ENCODE measurements around the gene SCAF8.

Gene SCAF8

DNA sequence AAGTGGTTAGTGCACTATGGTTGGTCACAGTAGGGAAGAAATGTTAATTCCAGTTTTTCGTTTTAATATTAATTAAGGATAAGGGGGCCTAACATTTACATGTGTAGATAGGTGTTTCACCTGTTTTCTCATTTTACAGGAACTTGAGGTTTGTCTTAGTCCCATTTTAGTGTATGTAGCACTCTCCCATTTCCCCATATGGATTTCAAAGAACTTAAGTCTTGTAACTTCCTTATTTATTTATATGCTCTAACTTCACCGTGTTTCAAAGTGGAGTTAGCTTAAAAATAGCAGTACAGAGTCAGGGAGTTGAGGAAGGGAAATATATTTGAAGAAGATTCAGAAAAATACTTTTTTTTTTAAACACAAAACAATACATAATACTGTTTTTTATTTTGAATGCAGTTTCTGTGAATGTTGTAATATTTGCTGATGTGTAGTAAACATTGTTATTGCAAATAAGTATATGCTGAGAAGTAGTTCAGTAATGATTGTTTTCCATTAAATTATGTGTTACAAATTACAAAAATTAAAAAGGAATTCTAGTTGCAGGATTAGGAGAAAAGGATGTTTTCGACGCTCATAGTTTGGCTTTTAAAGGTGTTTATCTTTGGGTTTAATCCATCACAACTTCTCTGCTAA lies 3.5 kb downstream of the SCAF8 start:
- Histone ChIP-seq H3K4ac (ENCODE audit: low read depth, low read length) (peak overlapping the region; percentile 55), H3K79me1 (ENCODE audit: low read length) (peaks cover 13% of the 10 kb centered on the region), H2BK12ac (ENCODE audit: low read length) (no peak overlapping the region), H3K27ac (ENCODE audit: low read depth, low read length) (no peak overlapping the region), H3K79me2 (ENCODE audit: control insufficient read depth, insufficient read depth, low read length, poor library complexity) (peaks cover 29% of the 10 kb centered on the region), H3K23ac (ENCODE audit: low read length) (no peak overlapping the region), H3K9ac (ENCODE audit: low read length) (no peak overlapping the region), H4K91ac (ENCODE audit: low read depth, low read length) (no peak overlapping the region), H3K27me3 (ENCODE audit: insufficient read depth, low read length) (no peaks in the 10 kb centered on the region), H2AK5ac (ENCODE audit: low read length) (no peak overlapping the region), H2BK120ac (ENCODE audit: insufficient read depth, low read length, poor library complexity) (no peak overlapping the region), H2BK5ac (ENCODE audit: low read depth, low read length, poor library complexity) (no peak overlapping the region), H4K12ac (ENCODE audit: low read depth, low read length) (no peak overlapping the region), H2AFZ (ENCODE audit: insufficient read depth, low read length, poor library complexity) (no peak overlapping the region), H3K4me1 (ENCODE audit: control insufficient read depth in 1 of 2, insufficient read depth in 2 of 2, low read length in 2 of 2) (peaks cover 4 to 17% of the 10 kb centered on the region in 2 experiments), H3K4me2 (ENCODE audit: low read length) (no peak overlapping the region), H3K14ac (ENCODE audit: low read length) (no peak overlapping the region), H3K4me3 (ENCODE audit: low read depth, low read length) (no peak overlapping the region), H3K9me3 (ENCODE audit: insufficient read depth, low read depth, low read length) (no peaks in the 10 kb centered on the region), H4K8ac (ENCODE audit: low read depth, low read length) (no peak overlapping the region), H3K18ac (ENCODE audit: low read length) (no peak overlapping the region), H3K36me3 (ENCODE audit: control insufficient read depth in 1 of 2, insufficient read depth in 2 of 2, low read length in 2 of 2) (peaks cover 4 to 6% of the 10 kb centered on the region in 2 experiments)
- no peak for DNase-seq
- WGBS (ENCODE audit: extremely low coverage, insufficient coverage, insufficient read length): no CpG with 5 or more reads among the region's 4 CpGs

DNA sequence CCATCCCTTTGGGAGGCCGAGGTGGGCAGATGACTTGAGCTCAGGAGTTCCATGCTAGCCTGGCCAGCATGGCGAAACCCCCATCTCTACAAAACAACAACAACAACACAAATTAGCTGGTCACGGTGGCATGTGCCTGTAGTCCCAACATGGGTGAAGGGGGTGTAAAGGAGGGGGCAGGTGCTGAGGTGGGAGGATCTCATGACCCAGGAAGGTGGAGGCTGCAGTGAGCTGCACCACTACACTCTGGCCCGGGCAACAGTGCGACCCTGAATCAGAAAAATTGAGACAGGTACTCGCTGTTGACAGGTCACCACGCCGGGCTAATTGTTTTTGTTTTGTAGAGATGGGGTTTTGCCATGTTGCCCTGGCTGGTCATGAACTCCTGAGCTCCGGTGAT lies 4.2 kb downstream of the SCAF8 start:
- Histone ChIP-seq H2BK5ac (ENCODE audit: low read depth, low read length, poor library complexity) (no peak overlapping the region), H3K23ac (ENCODE audit: low read length) (no peak overlapping the region), H2BK12ac (ENCODE audit: low read length) (no peak overlapping the region), H3K36me3 (ENCODE audit: control insufficient read depth in 1 of 2, insufficient read depth in 2 of 2, low read length in 2 of 2) (peaks cover 4 to 6% of the 10 kb centered on the region in 2 experiments), H2AFZ (ENCODE audit: insufficient read depth, low read length, poor library complexity) (peak overlapping the region; percentile 5), H3K79me2 (ENCODE audit: control insufficient read depth, insufficient read depth, low read length, poor library complexity) (peaks cover 30% of the 10 kb centered on the region), H3K9ac (ENCODE audit: low read length) (no peak overlapping the region), H3K27me3 (ENCODE audit: insufficient read depth, low read length) (no peaks in the 10 kb centered on the region), H2BK120ac (ENCODE audit: insufficient read depth, low read length, poor library complexity) (no peak overlapping the region), H3K9me3 (ENCODE audit: insufficient read depth, low read depth, low read length) (no peaks in the 10 kb centered on the region), H3K27ac (ENCODE audit: low read depth, low read length) (no peak overlapping the region), H2AK5ac (ENCODE audit: low read length) (no peak overlapping the region), H4K91ac (ENCODE audit: low read depth, low read length) (no peak overlapping the region), H3K79me1 (ENCODE audit: low read length) (peaks cover 12% of the 10 kb centered on the region), H3K4me1 (ENCODE audit: control insufficient read depth in 1 of 2, insufficient read depth in 2 of 2, low read length in 2 of 2) (peaks cover 2 to 14% of the 10 kb centered on the region in 2 experiments), H3K14ac (ENCODE audit: low read length) (no peak overlapping the region), H3K4me3 (ENCODE audit: low read depth, low read length) (peak overlapping the region; percentile 45), H3K4me2 (ENCODE audit: low read length) (no peak overlapping the region), H4K8ac (ENCODE audit: low read depth, low read length) (no peak overlapping the region), H4K12ac (ENCODE audit: low read depth, low read length) (no peak overlapping the region), H3K18ac (ENCODE audit: low read length) (no peak overlapping the region), H3K4ac (ENCODE audit: low read depth, low read length) (peak overlapping the region; percentile 89)
- WGBS (ENCODE audit: extremely low coverage, insufficient coverage, insufficient read length): no CpG with 5 or more reads among the region's 9 CpGs
- DNase-seq: no peak

DNA sequence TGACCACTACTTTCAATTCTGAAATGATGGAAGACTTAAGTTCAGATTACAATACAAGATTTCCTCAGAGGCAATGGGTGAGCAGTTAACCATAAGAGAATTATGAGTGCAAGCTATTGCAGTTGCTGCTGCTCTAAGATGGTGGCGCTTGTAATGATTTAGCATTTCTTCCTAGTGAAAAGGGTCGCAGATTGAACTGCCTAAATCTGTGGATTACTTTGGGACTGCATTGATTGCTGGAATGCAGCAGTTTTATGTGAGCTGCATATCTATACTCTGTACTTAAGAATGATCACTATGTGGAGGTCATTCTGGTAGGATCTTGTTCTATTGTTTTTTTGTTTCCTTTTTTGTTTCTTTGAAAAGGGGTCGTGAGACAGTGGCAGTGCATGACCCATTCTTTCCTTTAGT lies 5.3 kb downstream of the SCAF8 start:
- no peak overlapping the region for H4K91ac ChIP-seq (ENCODE audit: low read depth, low read length)
- peaks cover 28% of the 10 kb centered on the region for H3K79me2 ChIP-seq (ENCODE audit: control insufficient read depth, insufficient read depth, low read length, poor library complexity)
- no CpG with 5 or more reads among the region's 3 CpGs for WGBS (ENCODE audit: extremely low coverage, insufficient coverage, insufficient read length)
- H3K4me1 ChIP-seq (ENCODE audit: control insufficient read depth in 1 of 2, insufficient read depth in 2 of 2, low read length in 2 of 2): peaks cover 2 to 14% of the 10 kb centered on the region in 2 experiments
- no peak overlapping the region for H4K8ac ChIP-seq (ENCODE audit: low read depth, low read length)
- H3K27ac ChIP-seq (ENCODE audit: low read depth, low read length): no peak overlapping the region
- H3K4ac ChIP-seq (ENCODE audit: low read depth, low read length): peak overlapping the region; percentile 96
- no peak overlapping the region for H3K4me3 ChIP-seq (ENCODE audit: low read depth, low read length)
- no peak overlapping the region for H2AFZ ChIP-seq (ENCODE audit: insufficient read depth, low read length, poor library complexity)
- H2BK5ac ChIP-seq (ENCODE audit: low read depth, low read length, poor library complexity): no peak overlapping the region
- no peak overlapping the region for H2AK5ac ChIP-seq (ENCODE audit: low read length)
- no peak overlapping the region for H3K14ac ChIP-seq (ENCODE audit: low read length)
- H3K4me2 ChIP-seq (ENCODE audit: low read length): no peak overlapping the region
- H2BK12ac ChIP-seq (ENCODE audit: low read length): no peak overlapping the region
- DNase-seq: no peak
- H3K27me3 ChIP-seq (ENCODE audit: insufficient read depth, low read length): no peaks in the 10 kb centered on the region
- H3K9me3 ChIP-seq (ENCODE audit: insufficient read depth, low read depth, low read length): no peaks in the 10 kb centered on the region
- H3K23ac ChIP-seq (ENCODE audit: low read length): no peak overlapping the region
- no peak overlapping the region for H3K18ac ChIP-seq (ENCODE audit: low read length)
- H3K9ac ChIP-seq (ENCODE audit: low read length): no peak overlapping the region
- H3K79me1 ChIP-seq (ENCODE audit: low read length): peaks cover 3% of the 10 kb centered on the region
- no peak overlapping the region for H2BK120ac ChIP-seq (ENCODE audit: insufficient read depth, low read length, poor library complexity)
- H3K36me3 ChIP-seq (ENCODE audit: control insufficient read depth in 1 of 2, insufficient read depth in 2 of 2, low read length in 2 of 2): peaks cover 4 to 6% of the 10 kb centered on the region in 2 experiments
- no peak overlapping the region for H4K12ac ChIP-seq (ENCODE audit: low read depth, low read length)

DNA sequence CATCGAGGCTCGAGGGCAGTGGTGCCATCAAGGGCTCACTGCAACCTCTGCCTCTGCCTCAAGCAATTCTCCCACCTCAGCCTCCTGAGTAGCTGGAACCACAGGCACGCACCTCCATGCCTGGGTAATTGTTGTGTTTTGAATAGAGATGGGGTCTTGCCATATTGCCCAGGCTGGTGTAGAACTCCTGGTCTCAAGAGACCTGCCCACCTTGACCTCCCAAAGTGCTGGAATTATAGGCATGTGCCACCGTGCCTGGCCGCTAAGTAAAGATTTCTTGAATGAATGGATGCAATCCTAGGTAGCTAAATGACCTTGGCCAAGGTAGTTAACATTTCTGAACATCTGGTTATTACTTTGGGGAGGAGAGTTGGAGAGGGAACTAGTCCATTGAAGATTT lies 7.4 kb downstream of the SCAF8 start:
- Histone ChIP-seq H3K23ac (ENCODE audit: low read length) (no peak overlapping the region), H4K91ac (ENCODE audit: low read depth, low read length) (no peak overlapping the region), H3K27ac (ENCODE audit: low read depth, low read length) (no peak overlapping the region), H4K12ac (ENCODE audit: low read depth, low read length) (no peak overlapping the region), H4K8ac (ENCODE audit: low read depth, low read length) (no peak overlapping the region), H3K79me1 (ENCODE audit: low read length) (no peaks in the 10 kb centered on the region), H3K4me2 (ENCODE audit: low read length) (no peak overlapping the region), H2BK5ac (ENCODE audit: low read depth, low read length, poor library complexity) (no peak overlapping the region), H3K14ac (ENCODE audit: low read length) (no peak overlapping the region), H3K18ac (ENCODE audit: low read length) (no peak overlapping the region), H2AK5ac (ENCODE audit: low read length) (no peak overlapping the region), H3K36me3 (ENCODE audit: control insufficient read depth in 1 of 2, insufficient read depth in 2 of 2, low read length in 2 of 2) (peaks cover 3 to 4% of the 10 kb centered on the region in 2 experiments), H2BK120ac (ENCODE audit: insufficient read depth, low read length, poor library complexity) (no peak overlapping the region), H2AFZ (ENCODE audit: insufficient read depth, low read length, poor library complexity) (no peak overlapping the region), H3K4ac (ENCODE audit: low read depth, low read length) (peak overlapping the region; percentile 81), H3K27me3 (ENCODE audit: insufficient read depth, low read length) (no peaks in the 10 kb centered on the region), H3K79me2 (ENCODE audit: control insufficient read depth, insufficient read depth, low read length, poor library complexity) (peaks cover 27% of the 10 kb centered on the region), H2BK12ac (ENCODE audit: low read length) (no peak overlapping the region), H3K4me1 (ENCODE audit: control insufficient read depth in 1 of 2, insufficient read depth in 2 of 2, low read length in 2 of 2) (peaks cover 2 to 13% of the 10 kb centered on the region in 2 experiments), H3K9ac (ENCODE audit: low read length) (no peak overlapping the region), H3K9me3 (ENCODE audit: insufficient read depth, low read depth, low read length) (no peaks in the 10 kb centered on the region), H3K4me3 (ENCODE audit: low read depth, low read length) (no peak overlapping the region)
- WGBS (ENCODE audit: extremely low coverage, insufficient coverage, insufficient read length): no CpG with 5 or more reads among the region's 5 CpGs
- no peak for DNase-seq
